GM19438 (cell line): ENCODE measurements around the gene HOXD10.

Experiments used
- ATAC-seq: cut with Tn5 transposase; IDR thresholded peaks from one replicate; pipeline ENCODE4 v1.9.1; 2021; ENCODE audit warnings: low read depth; ENCODE audit not compliant: unreplicated experiment

The HOXD10 gene

DNA sequence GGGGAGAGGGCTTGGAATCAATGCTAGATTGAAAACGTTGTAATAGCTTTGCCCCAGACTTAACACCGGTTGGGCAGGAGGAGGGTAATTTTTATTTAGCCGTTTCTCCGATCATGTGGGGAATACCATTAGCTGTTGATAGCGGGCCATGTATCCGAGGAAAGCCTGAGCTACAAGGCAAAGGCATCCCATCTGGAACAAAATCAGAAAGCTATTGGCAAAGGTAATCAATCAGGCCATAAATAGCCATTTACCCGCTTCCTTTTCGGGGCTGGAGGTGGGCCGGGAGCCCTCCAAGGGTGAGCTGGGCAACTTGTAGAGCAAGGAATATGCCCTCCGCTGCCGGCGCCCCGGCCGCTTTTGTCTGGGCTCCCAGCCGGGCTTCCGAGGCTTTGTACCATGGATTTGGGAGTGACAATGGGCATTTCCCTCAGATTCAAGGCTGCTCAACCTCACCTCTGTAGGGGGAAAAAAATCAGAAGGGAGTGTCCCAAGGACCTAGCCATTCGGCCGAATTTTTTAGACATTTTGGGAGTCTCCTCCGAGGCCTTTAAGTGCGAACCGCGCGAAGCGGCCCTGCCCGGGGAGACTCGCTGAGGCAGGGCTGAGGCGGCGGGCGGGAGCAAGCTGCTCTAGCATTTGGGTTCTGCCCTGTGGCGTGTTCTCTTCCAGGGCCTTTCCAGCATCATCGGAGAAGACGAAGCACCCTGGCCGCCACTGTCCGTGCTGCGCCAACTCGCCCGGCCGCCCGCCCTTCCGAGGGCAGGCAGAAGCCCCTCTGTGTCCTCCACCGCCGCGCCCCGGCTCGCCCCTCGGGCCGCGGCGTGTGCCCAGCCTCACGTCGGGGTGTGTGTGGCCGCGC is 4.8 kb downstream of the HOXD10 start:
- ATAC-seq, result no peak

DNA sequence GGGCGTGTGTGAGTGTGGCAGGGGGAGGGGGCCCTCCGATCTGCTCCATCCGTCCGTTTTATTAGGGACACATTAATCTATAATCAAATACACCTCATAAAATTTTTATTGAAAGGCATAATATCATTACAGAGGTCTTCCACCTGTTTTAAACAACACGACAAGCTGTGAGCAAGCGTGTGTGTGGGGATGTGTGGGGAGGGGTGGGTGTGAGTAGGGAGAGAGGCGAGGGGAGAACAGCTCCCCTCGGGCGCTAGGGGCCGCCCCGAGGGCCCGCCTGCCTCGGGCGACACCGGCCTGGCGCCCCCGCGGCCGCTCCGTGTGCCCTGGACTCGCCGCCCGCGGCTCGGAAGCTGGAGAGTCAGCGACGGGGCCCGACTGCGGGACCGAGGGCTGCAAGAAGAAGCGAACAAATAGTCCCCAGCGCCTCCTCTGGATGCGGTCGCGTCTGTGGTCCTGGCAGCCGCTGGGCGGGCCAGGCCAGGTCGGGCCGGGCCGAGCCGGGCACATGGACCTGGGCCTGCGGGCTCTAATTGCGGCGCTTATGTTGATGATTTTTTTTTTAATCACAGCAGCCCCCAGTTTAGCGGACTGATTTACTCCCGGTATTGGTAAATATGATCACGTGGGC is 5.6 kb downstream of the HOXD10 start:
- ATAC-seq, result no peak

DNA sequence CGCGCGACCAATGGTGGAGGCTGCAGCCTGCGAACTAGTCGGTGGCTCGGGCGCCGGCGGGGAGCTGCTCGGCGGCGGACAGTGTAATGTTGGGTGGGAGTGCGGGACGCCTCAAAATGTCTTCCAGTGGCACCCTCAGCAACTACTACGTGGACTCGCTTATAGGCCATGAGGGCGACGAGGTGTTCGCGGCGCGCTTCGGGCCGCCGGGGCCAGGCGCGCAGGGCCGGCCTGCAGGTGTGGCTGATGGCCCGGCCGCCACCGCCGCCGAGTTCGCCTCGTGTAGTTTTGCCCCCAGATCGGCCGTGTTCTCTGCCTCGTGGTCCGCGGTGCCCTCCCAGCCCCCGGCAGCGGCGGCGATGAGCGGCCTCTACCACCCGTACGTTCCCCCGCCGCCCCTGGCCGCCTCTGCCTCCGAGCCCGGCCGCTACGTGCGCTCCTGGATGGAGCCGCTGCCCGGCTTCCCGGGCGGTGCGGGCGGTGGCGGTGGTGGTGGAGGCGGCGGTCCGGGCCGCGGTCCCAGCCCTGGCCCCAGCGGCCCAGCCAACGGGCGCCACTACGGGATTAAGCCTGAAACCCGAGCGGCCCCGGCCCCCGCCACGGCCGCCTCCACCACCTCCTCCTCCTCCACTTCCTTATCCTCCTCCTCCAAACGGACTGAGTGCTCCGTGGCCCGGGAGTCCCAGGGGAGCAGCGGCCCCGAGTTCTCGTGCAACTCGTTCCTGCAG is 6.3 kb downstream of the HOXD10 start, which contains the start of gene HOXD9:
Gene HOXD9 (plus strand): TSS at position 37 of the 728 bp plus-strand sequence. CDS start 50 bp downstream, at position 87.
- no peak for ATAC-seq

DNA sequence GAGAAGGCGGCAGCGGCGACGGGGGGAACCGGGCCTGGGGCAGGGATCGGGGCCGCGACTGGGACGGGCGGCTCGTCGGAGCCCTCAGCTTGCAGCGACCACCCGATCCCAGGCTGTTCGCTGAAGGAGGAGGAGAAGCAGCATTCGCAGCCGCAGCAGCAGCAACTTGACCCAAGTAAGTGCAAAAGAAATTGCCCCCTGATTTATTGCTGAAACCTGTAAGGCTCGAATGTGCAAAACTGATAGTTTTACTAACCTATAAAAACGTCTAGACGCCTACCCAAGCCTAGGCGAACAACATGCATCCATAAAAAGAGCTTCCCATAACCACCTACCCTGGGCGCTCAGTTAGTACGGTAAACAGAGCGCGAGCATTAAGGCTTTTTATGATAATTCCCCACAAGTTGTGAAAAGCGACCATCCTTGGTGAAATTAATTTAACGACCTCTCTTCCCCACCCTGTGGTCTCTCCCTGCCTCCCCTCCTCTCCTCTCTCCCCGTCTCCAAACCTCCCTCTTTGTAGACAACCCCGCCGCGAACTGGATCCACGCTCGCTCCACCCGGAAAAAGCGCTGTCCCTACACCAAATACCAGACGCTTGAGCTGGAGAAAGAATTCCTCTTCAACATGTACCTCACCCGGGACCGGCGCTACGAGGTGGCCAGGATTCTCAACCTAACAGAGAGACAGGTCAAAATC is 7.0 kb downstream of the HOXD10 start:
- ATAC-seq, result no peak

DNA sequence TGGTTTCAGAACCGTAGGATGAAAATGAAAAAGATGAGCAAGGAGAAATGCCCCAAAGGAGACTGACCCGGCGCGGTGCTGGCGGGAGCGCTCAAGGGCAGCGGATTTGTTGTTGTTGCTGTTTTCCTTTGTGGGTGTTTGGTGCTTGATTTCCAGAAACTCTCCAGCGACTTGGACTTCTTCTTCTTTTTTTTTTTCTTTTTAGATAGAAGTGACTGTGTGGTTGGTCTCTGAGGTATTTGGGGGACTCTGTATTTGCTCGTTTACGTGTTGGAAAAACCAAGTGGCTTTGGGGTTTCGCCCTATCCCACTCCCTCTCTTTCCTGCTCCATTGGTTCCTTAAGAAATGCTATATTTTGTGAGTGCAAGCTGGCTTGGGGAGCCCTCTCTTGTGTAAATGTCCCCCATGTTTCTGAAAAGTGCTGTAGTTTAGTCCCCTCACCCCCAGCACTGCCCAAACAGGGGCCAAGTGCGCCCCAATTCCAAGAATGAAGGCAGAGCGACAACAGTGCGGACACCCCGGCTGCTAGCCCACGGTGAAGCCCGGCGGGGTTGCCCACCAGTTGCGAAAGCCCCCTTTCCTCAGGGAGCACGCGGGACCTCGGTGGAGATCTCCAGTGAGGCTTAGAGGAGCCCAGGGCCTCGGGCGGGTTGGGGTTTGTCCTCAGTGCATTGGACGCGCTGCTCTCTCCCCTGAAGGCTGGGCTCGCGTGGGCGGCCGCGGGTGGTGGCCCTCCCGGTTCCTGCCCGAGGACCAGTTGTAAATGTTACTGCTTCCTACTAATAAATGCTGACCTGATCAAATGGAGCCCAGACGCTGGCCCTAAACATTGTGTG is 7.8 kb downstream of the HOXD10 start:
- no peak for ATAC-seq

DNA sequence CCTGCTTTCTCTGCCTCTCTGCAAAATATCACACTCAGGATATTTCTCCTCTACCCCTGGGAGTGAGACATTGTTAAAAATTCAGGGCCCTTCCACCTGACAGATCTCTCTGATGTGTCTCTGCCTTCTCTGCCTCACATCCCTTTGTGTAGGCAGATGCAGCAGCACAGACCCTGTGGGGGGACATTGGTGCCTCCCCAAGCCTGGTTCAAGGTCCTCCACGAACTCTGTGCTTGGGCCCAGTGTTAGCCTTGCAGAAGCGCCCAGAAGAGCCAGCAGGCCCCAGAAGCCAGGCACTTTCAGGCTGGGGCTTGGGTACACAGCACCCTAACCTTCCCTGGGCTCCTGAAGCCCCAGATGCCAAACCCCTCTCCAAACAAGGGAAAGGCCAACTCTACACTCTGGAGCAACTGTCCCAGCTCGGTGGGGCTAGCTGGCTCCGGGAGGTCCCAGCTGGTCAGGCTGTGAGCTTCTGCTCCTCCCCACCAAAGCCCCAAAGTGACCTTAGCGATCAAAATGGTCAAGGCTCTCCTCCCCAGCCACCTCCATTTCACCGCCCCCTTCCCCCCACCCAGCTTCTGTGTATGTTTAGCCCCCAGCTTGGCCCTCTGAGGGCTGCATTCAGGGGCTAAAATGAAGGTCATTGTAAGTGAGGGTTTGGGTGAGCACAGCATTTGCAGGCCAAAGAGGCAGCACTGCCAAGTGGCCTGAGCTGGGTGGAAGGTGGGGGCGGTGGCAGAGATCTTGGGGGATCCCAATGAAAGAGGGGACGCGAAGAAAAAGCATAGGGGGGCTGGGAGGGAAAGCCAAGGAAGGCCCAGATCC is 8.6 kb downstream of the HOXD10 start:
- no peak for ATAC-seq

DNA sequence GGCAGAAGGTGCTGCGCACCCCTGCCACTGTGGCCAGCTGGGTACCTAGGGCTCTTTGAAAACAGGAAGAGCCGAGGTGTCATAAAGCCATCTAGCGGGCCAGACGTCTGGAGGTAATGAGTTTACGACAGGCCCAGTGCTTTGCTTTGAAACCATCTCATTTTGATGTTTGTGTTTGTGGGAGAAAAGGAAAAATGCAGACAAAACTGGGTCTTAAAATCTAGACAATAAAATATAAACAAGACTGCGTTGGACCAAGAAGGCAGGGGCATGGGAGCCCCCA is 9.1 kb downstream of the HOXD10 start:
- no peak for ATAC-seq

DNA sequence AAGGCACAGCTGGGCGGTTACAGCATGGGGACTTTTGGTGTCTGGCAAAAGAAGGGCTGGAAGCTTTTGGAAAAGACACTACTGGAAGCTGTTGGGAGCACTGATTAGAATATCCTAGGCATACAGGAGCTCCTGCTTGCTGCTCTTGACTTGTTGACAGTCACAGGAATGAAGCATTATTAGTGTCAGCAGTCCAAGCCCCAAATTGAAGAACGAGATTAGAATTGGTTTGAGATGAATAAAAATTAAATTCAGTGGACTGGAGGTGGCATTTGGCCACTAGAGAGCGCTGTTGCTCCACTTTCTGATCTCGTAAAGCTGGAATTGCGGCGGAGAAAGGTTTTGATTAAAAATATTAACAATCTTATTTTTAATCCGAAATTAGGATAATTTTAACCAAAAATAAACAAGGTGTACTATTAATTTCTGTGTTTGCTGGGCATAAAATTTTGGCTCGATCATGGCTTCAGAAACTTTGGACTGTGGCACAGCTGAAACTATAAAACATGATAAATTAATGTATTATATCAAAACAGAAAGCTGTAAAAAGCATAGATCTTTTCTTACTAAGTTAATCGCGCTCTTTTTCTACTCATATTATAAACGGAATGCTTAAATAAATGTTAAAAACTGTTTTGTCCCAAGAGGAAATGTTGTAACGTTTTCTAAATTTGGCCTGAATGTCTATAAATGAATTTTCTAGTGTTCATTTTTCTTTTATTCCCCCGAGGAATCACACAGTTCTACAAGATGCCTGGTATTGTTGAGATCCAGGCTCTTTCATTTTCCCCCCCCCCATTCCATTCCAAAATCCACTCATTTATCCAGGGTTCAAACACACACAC is 10.6 kb downstream of the HOXD10 start:
- no peak for ATAC-seq

DNA sequence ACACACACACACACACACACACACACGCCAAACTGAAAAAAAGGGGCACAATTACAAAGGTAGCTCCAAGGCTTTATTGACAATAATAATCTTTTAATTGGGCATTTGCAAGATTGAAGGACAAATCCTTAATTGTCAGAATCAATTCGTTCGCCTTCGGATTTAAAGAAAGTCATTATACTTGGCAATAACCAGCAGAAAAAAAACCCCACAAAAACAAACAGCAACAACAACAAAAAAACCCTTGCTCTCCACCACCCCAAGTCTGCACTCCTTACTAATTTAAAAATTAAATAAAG is 11.1 kb downstream of the HOXD10 start:
- ATAC-seq, result no peak

DNA sequence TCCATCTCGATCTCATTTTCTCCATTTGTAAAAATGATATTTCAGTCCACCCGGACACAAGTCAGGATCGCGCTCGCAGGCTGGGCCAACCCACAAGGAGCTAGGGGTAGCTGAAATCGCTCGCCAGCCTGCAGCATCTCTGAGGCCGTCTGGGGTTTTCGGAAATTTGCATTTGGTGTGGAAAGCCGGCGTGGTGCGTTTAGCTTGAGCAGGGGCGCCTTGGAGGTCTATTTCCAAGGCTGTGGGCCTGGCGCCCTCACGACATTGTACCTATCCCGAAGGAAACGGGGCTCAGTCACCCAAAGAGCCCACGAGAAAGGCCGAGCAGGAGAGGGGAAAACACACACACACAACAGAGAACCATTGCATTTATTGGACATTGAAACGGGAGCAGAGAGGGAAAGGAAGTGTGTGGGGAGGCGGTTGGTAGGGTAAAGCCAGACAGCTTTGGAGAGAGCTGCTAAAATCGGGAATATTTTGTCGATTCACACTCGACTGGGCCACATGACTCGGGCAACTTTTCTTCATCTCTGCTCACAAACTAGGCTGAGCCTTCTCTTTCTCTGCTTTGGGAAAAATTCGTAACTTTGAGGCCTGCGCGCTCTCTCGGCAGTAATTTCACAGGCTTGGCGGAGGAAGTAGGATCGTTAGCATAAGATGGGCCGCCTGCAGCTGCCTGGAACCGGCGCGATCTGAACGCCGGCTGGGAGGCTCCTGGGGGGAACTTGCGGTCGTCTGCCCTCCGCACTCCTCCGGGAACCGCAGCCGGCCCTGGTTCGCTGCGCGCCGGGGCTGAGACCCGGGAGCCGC is 11.8 kb downstream of the HOXD10 start:
- ATAC-seq, result no peak

DNA sequence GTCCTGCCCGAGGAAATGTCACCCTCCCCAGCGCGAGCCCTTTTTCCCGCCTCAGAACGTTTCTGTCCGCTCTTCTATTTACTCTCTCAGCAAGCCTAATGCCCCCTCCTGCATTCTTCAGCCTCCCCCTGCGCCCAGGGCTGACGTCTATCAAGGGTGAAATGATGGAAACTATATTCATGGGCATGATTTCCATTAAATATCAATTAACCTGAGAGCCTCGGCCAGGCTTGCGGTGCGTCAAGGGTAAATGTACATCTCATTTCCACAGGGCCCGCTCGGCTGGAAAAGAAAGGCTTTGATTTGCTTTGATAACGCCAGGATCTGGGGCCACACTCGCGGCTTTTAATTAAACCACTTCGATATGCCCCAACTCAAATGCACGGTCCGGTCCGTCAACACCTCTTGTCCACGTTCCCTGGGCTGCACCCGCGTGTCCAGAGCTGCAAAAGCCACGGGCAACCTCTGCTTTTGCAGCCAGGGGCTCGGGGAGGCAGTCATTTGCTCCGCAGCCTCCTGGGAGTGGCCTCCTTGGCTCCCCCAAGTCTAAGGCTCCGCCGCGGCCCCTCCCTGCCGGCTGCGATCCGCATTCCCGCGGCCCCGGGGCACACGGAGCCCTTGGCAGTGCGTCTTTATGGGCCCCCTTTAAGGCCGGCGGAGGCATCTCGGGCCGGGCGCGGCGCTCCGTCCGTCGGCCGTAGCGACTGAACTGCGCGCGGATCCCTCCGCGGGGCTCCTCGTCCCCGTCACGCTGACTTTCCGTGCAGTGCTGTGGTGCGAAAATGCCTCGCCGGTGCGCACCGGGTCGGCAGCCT is 12.6 kb downstream of the HOXD10 start, which contains the start of gene HOXD8:
Gene HOXD8 (plus strand): TSS at position 724 of the 815 bp plus-strand sequence. CDS start 662 bp downstream, outside the sequence.
- ATAC-seq, result no peak

DNA sequence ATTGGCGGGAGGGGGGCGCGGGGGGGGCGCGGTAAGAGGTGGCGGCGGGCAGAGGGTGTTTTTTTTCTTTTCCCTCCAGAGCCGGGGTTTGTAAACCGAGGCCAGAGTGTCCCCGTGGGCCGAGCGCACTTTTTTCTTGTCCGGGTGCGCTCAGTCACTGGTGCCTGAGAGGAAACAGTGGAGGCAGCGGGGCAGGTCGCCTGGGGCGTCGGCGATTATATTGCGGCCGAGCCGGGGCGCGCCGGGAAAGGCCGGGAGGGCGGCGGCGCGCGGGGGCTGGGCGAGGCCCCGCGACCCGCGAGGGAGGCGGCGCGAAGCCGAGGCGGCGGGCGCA is 13.2 kb downstream of the HOXD10 start:
- ATAC-seq, result no peak

DNA sequence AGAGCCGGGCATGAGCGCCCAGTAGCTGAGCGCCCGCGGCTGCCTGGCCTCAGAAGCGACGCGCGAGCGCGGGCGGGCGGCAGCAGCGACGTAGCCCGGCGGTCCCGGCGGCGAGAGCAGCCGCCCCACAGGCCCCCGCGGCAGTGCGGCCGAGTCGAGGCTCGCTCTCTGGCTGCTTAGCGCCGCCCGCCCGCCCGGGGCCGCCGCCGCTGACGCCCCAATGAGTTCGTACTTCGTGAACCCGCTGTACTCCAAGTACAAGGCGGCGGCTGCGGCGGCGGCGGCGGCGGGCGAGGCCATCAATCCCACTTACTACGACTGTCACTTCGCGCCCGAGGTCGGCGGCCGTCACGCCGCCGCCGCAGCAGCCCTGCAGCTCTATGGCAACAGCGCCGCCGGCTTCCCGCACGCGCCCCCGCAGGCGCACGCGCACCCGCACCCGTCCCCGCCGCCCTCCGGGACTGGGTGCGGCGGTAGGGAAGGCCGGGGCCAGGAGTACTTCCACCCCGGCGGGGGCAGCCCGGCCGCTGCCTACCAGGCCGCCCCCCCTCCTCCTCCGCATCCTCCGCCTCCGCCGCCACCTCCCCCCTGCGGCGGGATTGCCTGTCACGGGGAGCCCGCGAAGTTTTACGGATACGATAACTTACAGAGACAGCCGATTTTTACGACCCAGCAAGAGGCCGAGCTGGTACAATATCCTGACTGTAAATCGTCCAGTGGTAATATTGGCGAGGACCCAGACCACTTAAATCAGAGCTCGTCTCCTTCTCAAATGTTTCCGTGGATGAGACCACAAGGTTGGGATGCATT is 13.8 kb downstream of the HOXD10 start:
- ATAC-seq, result no peak

DNA sequence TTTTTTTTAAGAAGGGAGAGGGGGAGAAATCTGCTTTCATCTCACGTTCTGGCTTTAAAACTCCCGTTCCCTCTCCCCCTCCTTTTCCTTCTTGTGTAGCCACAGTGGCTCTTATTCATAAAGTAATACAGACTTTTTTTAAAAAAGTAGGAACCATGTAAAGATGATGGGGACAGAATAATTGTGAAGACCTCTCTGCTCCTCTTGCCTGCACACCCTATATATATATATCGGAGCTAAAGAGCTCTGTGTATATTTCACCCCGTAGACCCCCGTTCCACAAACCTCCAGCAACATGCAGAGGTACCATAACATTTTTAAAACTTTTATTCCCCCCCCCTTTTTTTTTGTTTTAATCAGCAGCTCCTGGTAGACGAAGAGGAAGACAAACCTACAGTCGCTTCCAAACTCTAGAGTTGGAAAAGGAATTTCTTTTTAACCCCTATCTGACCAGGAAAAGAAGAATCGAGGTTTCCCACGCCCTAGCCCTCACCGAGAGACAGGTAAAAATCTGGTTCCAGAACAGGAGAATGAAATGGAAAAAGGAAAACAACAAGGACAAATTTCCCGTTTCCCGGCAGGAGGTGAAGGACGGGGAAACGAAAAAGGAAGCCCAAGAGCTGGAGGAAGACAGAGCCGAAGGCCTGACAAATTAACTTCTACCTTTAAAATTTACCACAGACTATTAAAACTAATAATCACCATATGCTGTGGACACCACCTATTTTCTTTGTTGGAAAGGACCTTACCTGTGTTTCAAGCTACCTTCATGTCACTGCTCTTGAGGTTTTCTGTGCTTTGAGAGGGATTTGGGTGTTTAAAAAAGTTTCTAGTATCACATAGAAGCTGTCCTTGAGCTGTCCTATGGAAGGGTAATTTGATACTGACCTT is 14.6 kb downstream of the HOXD10 start:
- no peak for ATAC-seq

DNA sequence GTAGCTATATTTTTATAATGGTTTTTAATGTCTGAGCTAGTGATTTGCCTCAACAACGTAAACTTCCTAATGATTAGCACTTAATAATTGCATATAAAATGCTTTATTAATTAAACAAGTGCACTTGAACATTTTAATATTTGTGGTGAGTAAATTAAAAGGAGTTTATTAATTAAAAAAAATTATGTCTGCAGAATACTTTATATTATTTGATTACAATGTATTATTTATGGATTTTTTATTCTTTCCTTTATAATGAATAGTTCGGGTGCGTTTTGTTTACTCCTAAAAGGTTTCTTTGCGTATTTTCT is 15.2 kb downstream of the HOXD10 start:
- ATAC-seq, result no peak
